MCF 10A (cell line): ENCODE measurements around the gene USP40. TPM values are rescaled to one million over a fixed set of nuclear protein-coding genes. Genes with fewer than 3 reads are reported as not detected.

Source experiments
- BruUV-seq: library from RNA; stranded (reverse); fragments of 400-500 nt; replicated peaks from 2 replicates; lab custom pipeline; 2021; lab: Mats Ljungman, UMichigan
- CTCF ChIA-PET: fragments of 300-600 bp; sonication (Branson Sonifier 250); formaldehyde crosslinking; extraction: SDS; loops from one replicate; lab custom pipeline; 2021; ENCODE audit warnings: antibody characterized with exemption, inconsistent platforms; lab: Yijun Ruan, JAX
- POLR2A ChIA-PET: fragments of 300-600, 350-650 bp; sonication (Branson Sonifier 250); formaldehyde crosslinking; extraction: SDS; loops from one replicate; lab custom pipeline; 2020; ENCODE audit warnings: antibody characterized with exemption, inconsistent platforms; lab: Yijun Ruan, JAX
- DNase-seq: peaks from one replicate; pipeline ENCODE4 v3.0.0-alpha.2; 2018; ENCODE audit not compliant: unreplicated experiment
- H3K27ac Mint-ChIP-seq: one replicate; pipeline ENCODE4 v1.8.0; 2022; ENCODE audit warnings: mild to moderate bottlenecking, low read depth, mixed read lengths; ENCODE audit not compliant: unreplicated experiment
- H3K27me3 Mint-ChIP-seq: one replicate; pipeline ENCODE4 v1.8.0; 2022; ENCODE audit warnings: mixed read lengths; ENCODE audit not compliant: insufficient read depth, unreplicated experiment
- H3K36me3 Mint-ChIP-seq: one replicate; pipeline ENCODE4 v1.8.0; 2022; ENCODE audit warnings: mild to moderate bottlenecking, moderate library complexity, mixed read lengths; ENCODE audit not compliant: insufficient read depth, unreplicated experiment
- H3K4me1 Mint-ChIP-seq: one replicate; pipeline ENCODE4 v1.8.0; 2022; ENCODE audit warnings: mixed read lengths; ENCODE audit not compliant: insufficient read depth, unreplicated experiment
- H3K4me3 Mint-ChIP-seq: one replicate; pipeline ENCODE4 v1.8.0; 2022; ENCODE audit warnings: mild to moderate bottlenecking, moderate library complexity, mixed read lengths; ENCODE audit not compliant: unreplicated experiment
- H3K9me3 Mint-ChIP-seq: one replicate; pipeline ENCODE4 v1.8.0; 2022; ENCODE audit warnings: mixed read lengths; ENCODE audit not compliant: unreplicated experiment
- CTCF ChIP-seq: fragments of 200-600 bp; IDR thresholded peaks from one replicate; pipeline ENCODE4 v1.8.0; 2022; ENCODE audit warnings: antibody characterized with exemption, mild to moderate bottlenecking; ENCODE audit not compliant: unreplicated experiment
- intact Hi-C: fragments of 100-400 bp; cut with micrococcal nuclease; formaldehyde crosslinking; loops from 2 replicates; pipeline ENCODE4 v1.14.1; 2022
- total RNA-seq: library from RNA; stranded (reverse); gene quantifications from 2 replicates; pipeline ENCODE4 v1.2.3, GENCODE V29; 2022

USP40 gene
- total RNA-seq, 1 experiment from 2014 or later: 56.3 TPM

GRCh38 chr2:233480490-233481202 is 85.9 kb downstream of the USP40 start:
- ChIA-PET CTCF (no interaction called here), POLR2A (no interaction called here)
- Mint-ChIP-seq H3K4me1 (peaks cover 6% of the 10 kb centered on the region), H3K36me3 (peaks cover 85% of the 10 kb centered on the region), H3K4me3 (no peak overlapping the region), H3K27me3 (no peaks in the 10 kb centered on the region), H3K27ac (peak overlapping the region; percentile 86), H3K9me3 (no peaks in the 10 kb centered on the region)
- DNase-seq: no peak
- BruUV-seq: no TSS peak
- peak; percentile 11 for TF ChIP-seq CTCF
- intact Hi-C loops: no loop called here

- intact Hi-C loops: no loop called here
- BruUV-seq: no TSS peak
- peak overlapping the region; percentile 86 for H3K27ac Mint-ChIP-seq
- H3K36me3 Mint-ChIP-seq: peaks cover 77% of the 10 kb centered on the region
- no peaks in the 10 kb centered on the region for H3K9me3 Mint-ChIP-seq
- no peak for DNase-seq
- ChIA-PET CTCF (no interaction called here), POLR2A (no interaction called here)
- no peak for TF ChIP-seq CTCF
- H3K4me1 Mint-ChIP-seq: peaks cover 6% of the 10 kb centered on the region
- H3K4me3 Mint-ChIP-seq: no peak overlapping the region
- no peaks in the 10 kb centered on the region for H3K27me3 Mint-ChIP-seq
Observed at GRCh38 chr2:233479616-233480489, 86.7 kb downstream of the USP40 start.

- CTCF ChIA-PET: interaction anchor here (0.6 to 0.7 kb wide), 2 partner anchors 45 to 665 kb away, joined by 3 read pairs; no protein-coding TSS in a partner anchor
- POLR2A ChIA-PET: interaction anchor here (0.5 to 0.7 kb wide), 2 partner anchors 249 to 936 kb away, joined by 3 read pairs; no protein-coding TSS in a partner anchor
- H3K36me3 Mint-ChIP-seq: peaks cover 65% of the 10 kb centered on the region
- no peak for DNase-seq
- H3K27me3 Mint-ChIP-seq: no peaks in the 10 kb centered on the region
- peaks cover 6% of the 10 kb centered on the region for H3K4me1 Mint-ChIP-seq
- H3K9me3 Mint-ChIP-seq: no peaks in the 10 kb centered on the region
- no peak for TF ChIP-seq CTCF
- intact Hi-C loops: no loop called here
- no peak overlapping the region for H3K4me3 Mint-ChIP-seq
- BruUV-seq: no TSS peak
- H3K27ac Mint-ChIP-seq: no peak overlapping the region
Observed at GRCh38 chr2:233477548-233478433, 88.8 kb downstream of the USP40 start.
